Measurements from ENCODE around the gene TMEM154.
"Not testable (repeated sequence)": the region's sequence is repeated elsewhere in the genome, so short reads cannot be mapped to it uniquely, and the experiment has no call there.

- TF ChIP-seq CTCF, POLR2A (IDR thresholded peaks at IDR 0.05): not testable (repeated sequence)
Measured at GRCh38 chr4:152664067-152664378, 15.8 kb downstream of the TMEM154 start.

Data from Peyer's patch (tissue), 4 donors.